ENCODE measurements around the gene TEP1.

The TEP1 gene

GRCh38 chr14:20412876-20413743 is at the start of gene TEP1:
TEP1 (minus strand) TSS chr14:20413501; CDS start chr14:20408439, 5,062 bp downstream.
- no peak for TF ChIP-seq CTCF (IDR thresholded peaks at IDR 0.05; ENCODE audit: insufficient read depth, low read length, poor library complexity, severe bottlenecking)
- Histone ChIP-seq H3K36me3 (ENCODE audit: control insufficient read depth, insufficient read depth, low read length) (peaks cover 2% of the 10 kb centered on the region; the same call in 1 of the 2 replicates), H3K27me3 (replicated peaks; ENCODE audit: control insufficient read depth, insufficient read depth, low read length) (no peaks in the 10 kb centered on the region), H3K4me3 (replicated peaks; ENCODE audit: low read depth, low read length) (peak within 1 kb of the TSS; percentile 90)
- peak; percentile 83 for DNase-seq (ENCODE audit: extremely low read depth, insufficient read length)

- DNase-seq (ENCODE audit: extremely low read depth, insufficient read length): peak; percentile 95
- no peak for TF ChIP-seq CTCF (IDR thresholded peaks at IDR 0.05; ENCODE audit: insufficient read depth, low read length, poor library complexity, severe bottlenecking)
- no peaks in the 10 kb centered on the region for H3K27me3 ChIP-seq (replicated peaks; ENCODE audit: control insufficient read depth, insufficient read depth, low read length)
- H3K36me3 ChIP-seq (ENCODE audit: control insufficient read depth, insufficient read depth, low read length): peaks cover 20% of the 10 kb centered on the region
- peak within 1 kb of the TSS; percentile 93 for H3K4me3 ChIP-seq (replicated peaks; ENCODE audit: low read depth, low read length)
These were observed 48.2 kb upstream of the TEP1 start, which contains the start of gene PIP4P1 for GRCh38 chr14:20461225-20462141. PIP4P1 (minus strand) TSS chr14:20461434; CDS start chr14:20461325, 109 bp downstream.

GRCh38 chr14:20460458-20461224 is 47.3 kb upstream of the TEP1 start:
- peaks cover 20% of the 10 kb centered on the region for H3K36me3 ChIP-seq (ENCODE audit: control insufficient read depth, insufficient read depth, low read length)
- H3K27me3 ChIP-seq (replicated peaks; ENCODE audit: control insufficient read depth, insufficient read depth, low read length): no peaks in the 10 kb centered on the region
- peak; percentile 73 for DNase-seq (ENCODE audit: extremely low read depth, insufficient read length)
- TF ChIP-seq CTCF (IDR thresholded peaks at IDR 0.05; ENCODE audit: insufficient read depth, low read length, poor library complexity, severe bottlenecking): no peak
- peak overlapping the region; percentile 93 for H3K4me3 ChIP-seq (replicated peaks; ENCODE audit: low read depth, low read length)

- H3K4me3 ChIP-seq (replicated peaks; ENCODE audit: low read depth, low read length): no peak overlapping the region
- peaks cover 20% of the 10 kb centered on the region for H3K36me3 ChIP-seq (ENCODE audit: control insufficient read depth, insufficient read depth, low read length)
- DNase-seq (ENCODE audit: extremely low read depth, insufficient read length): no peak
- no peak for TF ChIP-seq CTCF (IDR thresholded peaks at IDR 0.05; ENCODE audit: insufficient read depth, low read length, poor library complexity, severe bottlenecking)
- H3K27me3 ChIP-seq (replicated peaks; ENCODE audit: control insufficient read depth, insufficient read depth, low read length): no peaks in the 10 kb centered on the region
These were observed 44.9 kb upstream of the TEP1 start for GRCh38 chr14:20458031-20458789.

GRCh38 chr14:20456971-20457370 is 43.7 kb upstream of the TEP1 start:
- peaks cover 21% of the 10 kb centered on the region for H3K36me3 ChIP-seq (ENCODE audit: control insufficient read depth, insufficient read depth, low read length)
- no peaks in the 10 kb centered on the region for H3K27me3 ChIP-seq (replicated peaks; ENCODE audit: control insufficient read depth, insufficient read depth, low read length)
- TF ChIP-seq CTCF (IDR thresholded peaks at IDR 0.05; ENCODE audit: insufficient read depth, low read length, poor library complexity, severe bottlenecking): no peak
- no peak for DNase-seq (ENCODE audit: extremely low read depth, insufficient read length)
- H3K4me3 ChIP-seq (replicated peaks; ENCODE audit: low read depth, low read length): no peak overlapping the region
